Mesenchymal stem cell (in vitro differentiated cells and primary cell): Measurements from ENCODE around the gene STX12.

Experiments
- DNase-seq: peaks from one replicate; pipeline ENCODE4 v3.0.0-alpha.2; 2013
- H2AFZ ChIP-seq: one replicate; pipeline ENCODE4 v1.6.1; 2013; ENCODE audit warnings: low read depth, mild to moderate bottlenecking, control low read depth, inconsistent platforms, low read length, moderate library complexity
- H2AK5ac ChIP-seq: 2 replicates; pipeline ENCODE4 v1.6.1; 2013; ENCODE audit warnings: low read length, moderate library complexity, mild to moderate bottlenecking, inconsistent platforms; ENCODE audit not compliant: severe bottlenecking
- H2BK120ac ChIP-seq: one replicate; pipeline ENCODE4 v1.6.1; 2013; ENCODE audit warnings: low read depth, mild to moderate bottlenecking, inconsistent platforms, low read length, moderate library complexity
- H2BK12ac ChIP-seq, 2 experiments: one replicate each; pipeline ENCODE4 v1.6.1; 2013; ENCODE audit warnings: inconsistent platforms in 2 of 2, low read length in 2 of 2, mild to moderate bottlenecking in 2 of 2, moderate library complexity in 2 of 2, control low read depth in 1 of 2
- H2BK15ac ChIP-seq: one replicate; pipeline ENCODE4 v1.6.1; 2013; ENCODE audit warnings: mild to moderate bottlenecking, low read depth, inconsistent platforms; ENCODE audit not compliant: poor library complexity, severe bottlenecking
- H2BK5ac ChIP-seq: 2 replicates; pipeline ENCODE4 v1.6.1; 2013; ENCODE audit warnings: low read depth, mild to moderate bottlenecking, low read length, control low read depth, inconsistent platforms; ENCODE audit not compliant: poor library complexity, severe bottlenecking
- H3K14ac ChIP-seq, 2 experiments: one replicate each; pipeline ENCODE4 v1.6.1; 2013; ENCODE audit warnings: inconsistent platforms in 2 of 2, low read length in 2 of 2, control low read depth in 1 of 2, mild to moderate bottlenecking in 1 of 2, moderate library complexity in 1 of 2
- H3K18ac ChIP-seq, 2 experiments: one replicate each; pipeline ENCODE4 v1.6.1; 2013; ENCODE audit warnings: inconsistent platforms in 2 of 2, low read length in 2 of 2, control low read depth in 1 of 2, low read depth in 1 of 2, mild to moderate bottlenecking in 1 of 2
- H3K23ac ChIP-seq, 2 experiments: one replicate each; pipeline ENCODE4 v1.6.1; 2013; ENCODE audit warnings: inconsistent platforms in 2 of 2, low read length in 2 of 2, mild to moderate bottlenecking in 2 of 2, moderate library complexity in 2 of 2, control low read depth in 1 of 2
- H3K27ac ChIP-seq: 2 replicates; pipeline ENCODE4 v1.5.1; 2013; ENCODE audit warnings: mild to moderate bottlenecking, moderate library complexity, low read length, control low read depth, inconsistent platforms; ENCODE audit not compliant: poor library complexity, severe bottlenecking
- H3K27me3 ChIP-seq, 2 experiments: 2 replicates each; pipeline versions ENCODE4 v1.6.1 to v1.7.0; 2013; ENCODE audit warnings: low read length in 2 of 2, mild to moderate bottlenecking in 2 of 2, moderate library complexity in 2 of 2, control low read depth in 1 of 2, inconsistent platforms in 1 of 2; ENCODE audit not compliant: control insufficient read depth in 1 of 2, insufficient read depth in 1 of 2
- H3K36me3 ChIP-seq, 2 experiments: 2 replicates each; pipeline versions ENCODE4 v1.6.1 to v1.7.0; 2013; ENCODE audit warnings: low read length in 2 of 2, control low read depth in 1 of 2, inconsistent platforms in 1 of 2, low read depth in 1 of 2, mild to moderate bottlenecking in 1 of 2; ENCODE audit not compliant: insufficient read depth in 2 of 2, control insufficient read depth in 1 of 2
- H3K4ac ChIP-seq, 2 experiments: one replicate each; pipeline ENCODE4 v1.6.1; 2013; ENCODE audit warnings: inconsistent platforms in 2 of 2, low read length in 2 of 2, mild to moderate bottlenecking in 2 of 2, moderate library complexity in 2 of 2, control low read depth in 1 of 2, low read depth in 1 of 2
- H3K4me1 ChIP-seq: 2 replicates; pipeline ENCODE4 v1.6.1; 2013; ENCODE audit warnings: low read depth, low read length, control low read depth; ENCODE audit not compliant: control insufficient read depth, insufficient read depth
- H3K4me2 ChIP-seq: 2 replicates; pipeline ENCODE4 v1.6.1; 2013; ENCODE audit warnings: low read length, mild to moderate bottlenecking, inconsistent platforms; ENCODE audit not compliant: poor library complexity, severe bottlenecking
- H3K4me3 ChIP-seq, 2 experiments: 2 replicates each; pipeline versions ENCODE4 v1.5.1 to v1.7.0; 2013; ENCODE audit warnings: low read length in 2 of 2, mild to moderate bottlenecking in 2 of 2, control low read depth in 1 of 2, low read depth in 1 of 2; ENCODE audit not compliant: insufficient read depth in 1 of 2
- H3K79me1 ChIP-seq: replicated peaks from 2 replicates; pipeline ENCODE4 v1.6.1; 2013; ENCODE audit warnings: mild to moderate bottlenecking, control low read depth, low read length, inconsistent platforms; ENCODE audit not compliant: poor library complexity, severe bottlenecking
- H3K9ac ChIP-seq: 2 replicates; pipeline ENCODE4 v1.7.0; 2013; ENCODE audit warnings: mild to moderate bottlenecking, low read length, moderate library complexity
- H3K9me3 ChIP-seq: 2 replicates; pipeline ENCODE4 v1.7.0; 2013; ENCODE audit warnings: mild to moderate bottlenecking, low read length; ENCODE audit not compliant: control insufficient read depth
- H4K8ac ChIP-seq: one replicate; pipeline ENCODE4 v1.6.1; 2013; ENCODE audit warnings: inconsistent platforms, mild to moderate bottlenecking, low read length, moderate library complexity
- H4K91ac ChIP-seq: one replicate; pipeline ENCODE4 v1.6.1; 2013; ENCODE audit warnings: mild to moderate bottlenecking, low read length, inconsistent platforms
- WGBS: methylation state at CpG from one replicate; pipeline ENCODE4 v1.1.7; 2013; ENCODE audit warnings: mixed read lengths; 5-methylcytosine and 5-hydroxymethylcytosine counted together

The STX12 gene

DNA sequence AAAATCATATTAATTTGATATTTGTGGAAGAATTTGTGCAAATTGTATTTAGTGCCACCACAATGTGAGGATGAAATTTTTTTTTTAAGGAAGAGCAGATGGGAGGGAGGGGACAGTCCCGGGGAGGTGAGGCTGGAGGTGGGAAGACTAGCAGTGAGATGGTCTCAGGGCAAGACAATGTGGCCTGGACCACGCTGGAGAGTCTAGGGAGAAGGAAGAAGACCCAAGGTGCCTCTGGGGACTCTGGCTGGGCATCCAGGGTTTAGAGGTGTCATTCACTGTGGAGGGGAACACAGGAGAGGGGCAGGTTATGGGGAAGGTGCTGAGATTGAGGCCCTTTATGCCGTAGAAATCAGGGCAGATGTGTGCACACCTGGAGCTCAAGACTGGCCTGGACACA is 89.0 kb downstream of the STX12 start:
- Histone ChIP-seq H2AK5ac (no peak overlapping the region), H3K27ac (no peak overlapping the region), H4K91ac (peak overlapping the region; percentile 61), H4K8ac (no peak overlapping the region), H3K18ac (peak overlapping the region in 1 of 2 experiments; percentile 42), H3K23ac (no peak overlapping the region), H3K4me1 (peaks cover 18% of the 10 kb centered on the region), H3K36me3 (no peaks in the 10 kb centered on the region), H3K27me3 (no peaks in the 10 kb centered on the region), H3K14ac (no peak overlapping the region), H2BK12ac (peak overlapping the region in 1 of 2 experiments; percentile 85), H3K4me2 (no peak overlapping the region), H3K9ac (peak overlapping the region; percentile 84), H3K4me3 (no peak overlapping the region), H2BK120ac (no peak overlapping the region), H3K79me1 (no peaks in the 10 kb centered on the region), H2AFZ (no peak overlapping the region), H3K9me3 (no peaks in the 10 kb centered on the region), H2BK5ac (no peak overlapping the region), H2BK15ac (no peak overlapping the region), H3K4ac (no peak overlapping the region)
- no peak for DNase-seq
- WGBS: 98% methylated on average over 3 of the region's 3 CpGs

DNA sequence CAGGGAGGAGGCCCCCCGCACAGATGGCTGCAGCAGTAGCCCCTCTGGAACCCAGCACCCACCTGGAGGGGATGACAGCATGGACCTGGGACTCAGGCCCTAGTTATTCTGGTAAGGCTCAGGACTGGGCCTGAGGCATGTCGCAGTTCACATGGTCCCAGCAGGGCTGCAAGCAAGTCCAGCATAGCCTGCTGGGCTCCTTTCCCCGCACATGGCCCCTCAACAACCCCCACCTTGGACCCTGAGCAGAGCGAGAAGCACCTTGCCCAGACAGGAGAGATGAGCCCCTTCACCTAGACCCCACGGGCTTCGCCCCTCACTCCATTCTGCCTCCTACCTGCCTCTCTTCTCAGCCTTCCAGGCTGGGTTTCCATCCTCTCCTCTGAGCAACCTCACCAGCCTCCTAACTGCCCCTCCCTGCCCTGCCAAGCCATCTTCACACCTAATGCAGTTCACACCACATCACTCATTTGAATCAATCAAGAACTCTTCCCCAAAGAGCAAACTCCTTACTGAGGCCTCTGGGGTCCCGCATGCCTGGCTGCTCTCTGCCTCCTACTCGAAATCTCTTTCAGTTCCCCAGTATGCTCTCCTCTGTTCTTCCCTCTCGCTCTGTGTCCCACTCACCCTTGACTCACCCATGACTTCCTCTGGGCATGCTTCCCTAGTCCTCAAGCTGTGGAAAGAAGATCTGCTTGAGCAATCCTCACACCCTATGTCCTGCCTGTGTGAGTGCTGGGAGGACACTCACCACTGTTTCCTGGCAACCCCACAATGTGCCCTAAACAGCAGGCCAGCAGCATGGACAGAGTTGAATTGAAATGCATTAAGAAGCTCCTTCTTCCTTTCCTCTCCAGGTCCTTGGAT is 89.9 kb downstream of the STX12 start:
- H2BK5ac ChIP-seq: no peak overlapping the region
- peak overlapping the region; percentile 20 for H2AK5ac ChIP-seq
- no peaks in the 10 kb centered on the region for H3K79me1 ChIP-seq
- H4K8ac ChIP-seq: peak overlapping the region; percentile 33
- no peaks in the 10 kb centered on the region for H3K27me3 ChIP-seq
- peak overlapping the region; percentile 84 for H3K9ac ChIP-seq
- peak overlapping the region in 1 of 2 experiments; percentile 5 for H3K4ac ChIP-seq
- H2BK12ac ChIP-seq: peak overlapping the region in 1 of 2 experiments; percentile 85
- H3K36me3 ChIP-seq: no peaks in the 10 kb centered on the region
- H2BK120ac ChIP-seq: no peak overlapping the region
- H3K18ac ChIP-seq: peak overlapping the region; percentile 55 to 75
- WGBS: 82% methylated on average over 9 of the region's 9 CpGs
- no peaks in the 10 kb centered on the region for H3K9me3 ChIP-seq
- H4K91ac ChIP-seq: peak overlapping the region; percentile 1
- peak overlapping the region in 1 of 2 experiments; percentile 21 for H3K4me3 ChIP-seq
- H3K4me1 ChIP-seq: peaks cover 18% of the 10 kb centered on the region
- H3K23ac ChIP-seq: no peak overlapping the region
- H2AFZ ChIP-seq: no peak overlapping the region
- peak; percentile 99 for DNase-seq
- H3K27ac ChIP-seq: peak overlapping the region; percentile 0
- H3K4me2 ChIP-seq: no peak overlapping the region
- peak overlapping the region; percentile 74 for H2BK15ac ChIP-seq
- H3K14ac ChIP-seq: peak overlapping the region in 1 of 2 experiments; percentile 31

DNA sequence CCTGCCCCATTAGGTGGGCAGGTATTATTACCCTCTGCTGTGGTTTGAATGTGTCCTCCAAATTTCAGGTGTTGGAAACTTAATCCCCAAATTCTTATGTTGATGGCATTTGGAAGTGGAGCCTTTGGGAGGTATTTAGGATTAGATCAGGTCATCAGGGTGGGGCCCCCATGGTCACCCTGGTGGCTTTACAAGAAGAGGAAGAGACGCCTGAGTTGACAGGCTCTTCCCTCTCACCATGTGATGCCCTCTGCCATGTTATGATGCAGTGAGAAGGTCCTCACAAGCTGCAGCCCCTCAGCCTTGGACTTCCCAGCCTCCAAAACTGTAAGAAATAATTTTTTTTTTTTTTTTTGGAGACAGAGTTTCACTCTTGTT is 90.5 kb downstream of the STX12 start:
- H4K8ac ChIP-seq: no peak overlapping the region
- no peaks in the 10 kb centered on the region for H3K27me3 ChIP-seq
- no peak overlapping the region for H3K14ac ChIP-seq
- H2BK5ac ChIP-seq: no peak overlapping the region
- peaks cover 18% of the 10 kb centered on the region for H3K4me1 ChIP-seq
- no peak overlapping the region for H2BK120ac ChIP-seq
- H3K79me1 ChIP-seq: no peaks in the 10 kb centered on the region
- no peak for DNase-seq
- H4K91ac ChIP-seq: no peak overlapping the region
- H2BK15ac ChIP-seq: peak overlapping the region; percentile 30
- no peak overlapping the region for H3K4me2 ChIP-seq
- H3K4me3 ChIP-seq: no peak overlapping the region
- peak overlapping the region in 1 of 2 experiments; percentile 55 for H3K18ac ChIP-seq
- H2BK12ac ChIP-seq: no peak overlapping the region
- no peak overlapping the region for H3K4ac ChIP-seq
- WGBS: no CpG with 5 or more reads among the region's 1 CpG
- no peak overlapping the region for H3K27ac ChIP-seq
- no peak overlapping the region for H2AK5ac ChIP-seq
- H3K36me3 ChIP-seq: no peaks in the 10 kb centered on the region
- peak overlapping the region; percentile 84 for H3K9ac ChIP-seq
- H2AFZ ChIP-seq: no peak overlapping the region
- no peak overlapping the region for H3K23ac ChIP-seq
- H3K9me3 ChIP-seq: no peaks in the 10 kb centered on the region

DNA sequence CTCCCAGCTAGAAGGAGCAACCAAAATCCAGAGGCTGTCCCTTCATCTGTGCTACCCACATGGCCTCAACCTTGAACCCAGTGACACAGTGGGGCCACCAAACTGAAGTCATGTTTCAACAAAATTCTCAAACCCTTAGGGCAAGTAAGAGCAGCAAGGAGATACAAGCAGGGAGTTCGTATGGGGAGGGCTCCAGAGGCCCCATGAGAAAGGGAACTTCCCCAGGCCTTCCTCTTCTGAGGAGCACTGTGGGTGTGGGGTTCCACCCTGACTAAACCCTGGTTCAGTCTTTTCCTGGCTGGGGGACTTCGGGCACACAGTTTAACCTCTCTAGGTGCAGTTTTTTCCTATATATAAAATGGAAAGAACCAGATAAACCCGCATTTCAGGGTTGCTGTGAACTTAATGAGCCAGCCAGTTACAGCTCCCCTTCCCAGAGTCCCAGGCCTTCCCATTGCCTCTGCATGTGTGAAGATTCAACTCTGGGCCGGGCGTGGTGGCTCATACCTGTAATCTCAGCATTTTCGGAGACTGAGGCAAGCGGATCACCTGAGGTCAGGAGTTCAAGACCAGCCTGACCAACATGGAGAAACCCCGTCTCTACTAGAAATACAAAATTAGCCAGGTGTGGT is 91.4 kb downstream of the STX12 start:
- Histone ChIP-seq H3K4me2 (no peak overlapping the region), H4K91ac (no peak overlapping the region), H3K18ac (no peak overlapping the region), H3K79me1 (no peaks in the 10 kb centered on the region), H2BK120ac (no peak overlapping the region), H3K27me3 (no peaks in the 10 kb centered on the region), H2BK5ac (no peak overlapping the region), H2BK12ac (no peak overlapping the region), H3K9me3 (no peaks in the 10 kb centered on the region), H3K23ac (no peak overlapping the region), H3K4ac (no peak overlapping the region), H3K27ac (no peak overlapping the region), H3K36me3 (no peaks in the 10 kb centered on the region), H3K14ac (no peak overlapping the region), H2AK5ac (peak overlapping the region; percentile 33), H3K4me1 (peaks cover 25% of the 10 kb centered on the region), H2BK15ac (peak overlapping the region; percentile 77), H2AFZ (no peak overlapping the region), H4K8ac (no peak overlapping the region), H3K9ac (peak overlapping the region; percentile 84), H3K4me3 (no peak overlapping the region)
- DNase-seq: peak; percentile 22
- WGBS: 97% methylated on average over 8 of the region's 8 CpGs
